ENCODE results near the gene DMRTA2. TPM values are rescaled to one million over a fixed set of nuclear protein-coding genes. Genes with fewer than 3 reads are reported as not detected.

DMRTA2 gene
- total and polyA plus RNA-seq, 9 of the 15 experiments (the other 6 are each of a cell fraction or from before 2014, with no cell fraction given) = not detected

GRCh38 chr1:50454911-50455310 is 31.7 kb upstream of the DMRTA2 start:
- no peaks in the 10 kb centered on the region for H3K79me2 ChIP-seq (ENCODE audit: control insufficient read depth, insufficient read depth, low read length)
- H4K20me1 ChIP-seq (replicated peaks; ENCODE audit: control insufficient read depth, insufficient read depth, low read length) = no peaks in the 10 kb centered on the region
- BruUV-seq (replicated peaks) = no TSS peak
- H3K9me3 ChIP-seq (replicated peaks; ENCODE audit: control insufficient read depth, insufficient read depth, low read depth, low read length) = no peaks in the 10 kb centered on the region
- CTCF ChIA-PET (ENCODE audit: low intra/inter-chr PET ratio) = no interaction called here
- H3K9me1 ChIP-seq (ENCODE audit: control insufficient read depth, insufficient read depth, low read length) = no peaks in the 10 kb centered on the region
- H3K27ac ChIP-seq (ENCODE audit: extremely low read depth, low read depth, low read length) = no peak overlapping the region
- H3K27me3 ChIP-seq (ENCODE audit: control insufficient read depth in 2 of 2, insufficient read depth in 2 of 2, low read length in 2 of 2) = no peaks in the 10 kb centered on the region
- intact Hi-C loops (cut with micrococcal nuclease) = no loop called here
- POLR2A ChIA-PET = interaction anchor here (1.4 kb wide), 1 partner anchor 11 kb away, joined by 6 read pairs; no protein-coding TSS in a partner anchor
- 59% methylated on average over 1 of the region's 1 CpG for WGBS (ENCODE audit: insufficient coverage, low coverage, missing lambda C conversion rate)
- H3K4me1 ChIP-seq (replicated peaks in 1 of 2; ENCODE audit: control insufficient read depth in 2 of 2, insufficient read depth in 2 of 2, low read length in 2 of 2) = no peaks in the 10 kb centered on the region
- no peak for DNase-seq (ENCODE audit: extremely low read depth in 1 of 4, low spot score in 3 of 4)
- H3K9ac ChIP-seq (ENCODE audit: insufficient read depth in 1 of 2, low read depth in 2 of 2, low read length in 2 of 2) = no peak overlapping the region
- ATAC-seq = no peak
- no peak for FAIRE-seq
- no peak overlapping the region for H2AFZ ChIP-seq (ENCODE audit: low read depth, low read length)
- H3K4me3 ChIP-seq = no peak overlapping the region
- H3K36me3 ChIP-seq (ENCODE audit: control insufficient read depth, insufficient read depth, low read length) = peaks cover 41% of the 10 kb centered on the region
- H3K4me2 ChIP-seq (ENCODE audit: insufficient read depth, low read length) = no peak overlapping the region
- in situ Hi-C loops (cut with MboI) = no loop called here
- TF ChIP-seq XRCC4 (IDR thresholded peaks at IDR 0.05; ENCODE audit: extremely low read depth, insufficient read depth, insufficient read length) = no peak
- TF ChIP-seq TCF3 (CRISPR knock-in tag; IDR thresholded peaks at IDR 0.05) = no peak
- TF ChIP-seq, protein P1, sequence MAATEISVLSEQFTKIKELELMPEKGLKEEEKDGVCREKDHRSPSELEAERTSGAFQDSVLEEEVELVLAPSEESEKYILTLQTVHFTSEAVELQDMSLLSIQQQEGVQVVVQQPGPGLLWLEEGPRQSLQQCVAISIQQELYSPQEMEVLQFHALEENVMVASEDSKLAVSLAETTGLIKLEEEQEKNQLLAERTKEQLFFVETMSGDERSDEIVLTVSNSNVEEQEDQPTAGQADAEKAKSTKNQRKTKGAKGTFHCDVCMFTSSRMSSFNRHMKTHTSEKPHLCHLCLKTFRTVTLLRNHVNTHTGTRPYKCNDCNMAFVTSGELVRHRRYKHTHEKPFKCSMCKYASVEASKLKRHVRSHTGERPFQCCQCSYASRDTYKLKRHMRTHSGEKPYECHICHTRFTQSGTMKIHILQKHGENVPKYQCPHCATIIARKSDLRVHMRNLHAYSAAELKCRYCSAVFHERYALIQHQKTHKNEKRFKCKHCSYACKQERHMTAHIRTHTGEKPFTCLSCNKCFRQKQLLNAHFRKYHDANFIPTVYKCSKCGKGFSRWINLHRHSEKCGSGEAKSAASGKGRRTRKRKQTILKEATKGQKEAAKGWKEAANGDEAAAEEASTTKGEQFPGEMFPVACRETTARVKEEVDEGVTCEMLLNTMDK (IDR thresholded peaks at IDR 0.05; ENCODE audit: borderline replicate concordance, insufficient read depth, low read depth, low read length, poor library complexity, severe bottlenecking) = no peak
- TF ChIP-seq HIVEP1 (CRISPR knock-in tag; IDR thresholded peaks at IDR 0.05) = no peak
- no peak for TF ChIP-seq ZNF407 (IDR thresholded peaks at IDR 0.05; ENCODE audit: low read depth)
- TF ChIP-seq BDP1 (IDR thresholded peaks at IDR 0.05; ENCODE audit: insufficient read depth, insufficient read length) = no peak
- TF ChIP-seq PHF21A (IDR thresholded peaks at IDR 0.05; ENCODE audit: borderline replicate concordance, low read depth) = no peak
- no peak for TF ChIP-seq ZNF699 (CRISPR knock-in tag; IDR thresholded peaks at IDR 0.05; ENCODE audit: insufficient replicate concordance)
- TF ChIP-seq KHSRP (IDR thresholded peaks at IDR 0.05) = no peak
- no peak for TF ChIP-seq ATF6 (CRISPR knock-in tag; IDR thresholded peaks at IDR 0.05)
